Activated naive CD4-positive, alpha-beta T cell treated with anti-CD3 and anti-CD28 coated beads, Interleukin-2, amount 10 ng/mL, durations not matched to agents 7 days and 5 days (primary cell): ENCODE results near the gene EMP1.

Source experiments
- CTCF ChIA-PET: fragments of 350-600 bp; sonication (Branson Sonifier 250); formaldehyde crosslinking; loops from one replicate; lab custom pipeline; 2021; ENCODE audit warnings: antibody characterized with exemption; lab: Charles Lee
- DNase-seq: peaks from one replicate; pipeline ENCODE4 v3.0.0-alpha.2; 2020
- H3K27ac Mint-ChIP-seq: one replicate; pipeline ENCODE4 v1.8.0; 2021; ENCODE audit warnings: mild to moderate bottlenecking, moderate library complexity, mixed read lengths
- H3K27me3 Mint-ChIP-seq: one replicate; pipeline ENCODE4 v1.8.0; 2021; ENCODE audit warnings: mild to moderate bottlenecking, mixed read lengths
- H3K36me3 Mint-ChIP-seq: one replicate; pipeline ENCODE4 v1.8.0; 2021; ENCODE audit warnings: mixed read lengths
- H3K4me1 Mint-ChIP-seq: one replicate; pipeline ENCODE4 v1.8.0; 2021; ENCODE audit warnings: mixed read lengths
- H3K4me3 Mint-ChIP-seq: one replicate; pipeline ENCODE4 v1.8.0; 2021; ENCODE audit warnings: mild to moderate bottlenecking, moderate library complexity, mixed read lengths
- H3K9me3 Mint-ChIP-seq: one replicate; pipeline ENCODE4 v1.8.0; 2021; ENCODE audit warnings: mixed read lengths

EMP1 gene, protein sequence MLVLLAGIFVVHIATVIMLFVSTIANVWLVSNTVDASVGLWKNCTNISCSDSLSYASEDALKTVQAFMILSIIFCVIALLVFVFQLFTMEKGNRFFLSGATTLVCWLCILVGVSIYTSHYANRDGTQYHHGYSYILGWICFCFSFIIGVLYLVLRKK

DNA sequence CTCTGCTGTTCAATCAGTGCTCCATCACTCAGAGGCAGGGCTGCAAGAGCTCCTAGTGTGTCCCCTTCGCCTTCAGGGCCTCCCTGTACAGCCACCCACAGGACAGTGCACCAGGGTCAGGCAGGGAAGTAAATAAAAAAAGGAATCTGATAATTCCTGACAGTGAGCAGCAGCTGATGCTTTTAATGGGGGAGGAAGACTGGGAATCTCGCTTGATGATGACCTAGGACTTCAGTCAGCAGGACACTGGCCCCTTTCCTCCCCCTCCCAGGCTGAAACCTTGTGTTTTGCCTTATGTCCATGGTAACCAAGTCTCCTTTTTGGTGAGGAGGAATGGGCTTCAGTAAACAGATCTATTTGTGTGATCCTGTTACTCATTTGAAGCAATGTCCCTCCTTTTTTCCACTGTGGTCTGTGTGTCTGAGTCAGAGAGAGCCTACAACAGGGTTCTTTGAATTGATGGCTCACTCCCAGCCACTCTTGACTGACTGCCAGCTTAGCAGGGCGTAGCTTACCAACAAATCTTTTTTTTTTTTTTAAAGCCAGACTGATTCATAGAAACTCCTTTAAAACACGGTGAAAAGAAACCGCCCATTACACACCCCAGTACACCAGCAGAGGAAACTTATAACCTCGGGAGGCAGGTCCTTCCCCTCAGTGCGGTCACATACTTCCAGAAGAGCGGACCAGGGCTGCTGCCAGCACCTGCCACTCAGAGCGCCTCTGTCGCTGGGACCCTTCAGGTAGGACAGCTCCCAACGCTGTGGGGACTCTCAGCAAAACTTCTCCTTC is at the start of gene EMP1:
EMP1 (plus strand) TSS at position 597 of the 792 bp plus-strand sequence. CDS start 14,785 bp downstream, outside the sequence.
- H3K9me3 Mint-ChIP-seq, result no peaks in the 10 kb centered on the region
- CTCF ChIA-PET, result interaction anchor here (0.6 to 1.4 kb wide), 5 partner anchors 16 to 100 kb away, joined by 3 to 7 read pairs (median 3); no protein-coding TSS in a partner anchor
- peak within 1 kb of the TSS; percentile 79 for H3K27ac Mint-ChIP-seq
- H3K27me3 Mint-ChIP-seq, result peaks cover 71% of the 10 kb centered on the region
- H3K36me3 Mint-ChIP-seq, result no peaks in the 10 kb centered on the region
- DNase-seq, result peak; percentile 80
- H3K4me1 Mint-ChIP-seq, result peaks cover 70% of the 10 kb centered on the region
- peak within 1 kb of the TSS; percentile 67 for H3K4me3 Mint-ChIP-seq

DNA sequence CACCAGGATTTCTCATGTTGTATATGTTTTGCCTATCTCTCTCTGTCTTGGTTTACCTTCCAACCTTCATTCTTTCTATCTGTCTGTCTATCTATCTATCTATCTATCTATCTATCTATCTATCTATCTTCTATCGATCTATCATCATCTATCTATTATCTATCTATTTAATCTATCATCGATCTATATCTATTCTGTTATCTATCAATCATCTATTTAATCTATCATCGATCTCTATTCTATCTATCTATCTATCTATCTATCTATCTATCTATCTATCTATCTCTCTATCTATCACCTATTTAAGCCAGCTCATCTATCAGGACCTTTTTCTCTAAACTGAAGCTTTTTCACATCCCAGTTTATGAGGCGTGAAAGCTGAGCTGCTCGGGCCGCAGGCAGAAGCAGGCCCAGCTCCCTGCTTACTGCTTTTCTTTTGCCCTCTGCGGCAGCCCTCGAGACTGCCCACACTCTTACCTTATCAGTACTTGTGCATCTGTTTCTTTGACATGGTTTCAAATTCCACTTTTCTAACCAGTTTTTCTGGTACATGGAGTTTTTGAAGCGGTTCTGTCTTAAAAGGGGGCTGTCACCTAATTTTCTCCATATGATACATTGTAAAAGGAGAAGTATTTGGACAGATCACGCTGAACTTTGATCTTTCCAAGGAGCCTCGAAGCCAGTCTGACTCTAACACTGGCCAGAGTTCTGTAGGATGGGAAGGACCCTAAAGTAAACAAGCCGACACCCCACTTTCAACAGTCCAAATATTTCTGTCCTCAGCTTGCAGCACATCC is 48.6 kb upstream of the EMP1 start:
- CTCF ChIA-PET, result no interaction called here
- H3K27me3 Mint-ChIP-seq, result peaks cover 31% of the 10 kb centered on the region
- H3K4me1 Mint-ChIP-seq, result peaks cover 24% of the 10 kb centered on the region
- no peak overlapping the region for H3K27ac Mint-ChIP-seq
- H3K36me3 Mint-ChIP-seq, result peaks cover 2% of the 10 kb centered on the region
- no peak for DNase-seq
- H3K9me3 Mint-ChIP-seq, result peaks cover under 1% of the 10 kb centered on the region
- no peak overlapping the region for H3K4me3 Mint-ChIP-seq

DNA sequence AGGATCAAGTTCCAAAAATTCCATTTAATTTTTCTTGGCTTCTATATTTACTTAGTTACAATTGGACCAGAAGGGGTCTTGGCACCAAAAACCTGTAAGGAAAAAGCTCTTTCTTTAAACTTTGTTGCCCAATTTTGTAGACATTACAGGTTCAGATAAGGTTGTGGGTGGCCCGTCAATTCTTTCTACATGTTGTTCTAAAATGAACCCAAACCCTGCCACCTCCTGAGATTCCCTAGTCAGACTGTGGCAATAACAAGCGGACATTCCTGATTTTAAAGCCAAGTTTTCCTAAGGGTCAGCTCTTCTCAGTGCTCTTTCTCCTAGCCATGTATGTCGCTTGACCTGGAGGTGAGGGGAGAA is 48.1 kb upstream of the EMP1 start:
- H3K4me1 Mint-ChIP-seq, result peaks cover 23% of the 10 kb centered on the region
- H3K27me3 Mint-ChIP-seq, result peaks cover 37% of the 10 kb centered on the region
- CTCF ChIA-PET, result no interaction called here
- H3K27ac Mint-ChIP-seq, result no peak overlapping the region
- H3K9me3 Mint-ChIP-seq, result no peaks in the 10 kb centered on the region
- peaks cover 2% of the 10 kb centered on the region for H3K36me3 Mint-ChIP-seq
- no peak overlapping the region for H3K4me3 Mint-ChIP-seq
- no peak for DNase-seq

DNA sequence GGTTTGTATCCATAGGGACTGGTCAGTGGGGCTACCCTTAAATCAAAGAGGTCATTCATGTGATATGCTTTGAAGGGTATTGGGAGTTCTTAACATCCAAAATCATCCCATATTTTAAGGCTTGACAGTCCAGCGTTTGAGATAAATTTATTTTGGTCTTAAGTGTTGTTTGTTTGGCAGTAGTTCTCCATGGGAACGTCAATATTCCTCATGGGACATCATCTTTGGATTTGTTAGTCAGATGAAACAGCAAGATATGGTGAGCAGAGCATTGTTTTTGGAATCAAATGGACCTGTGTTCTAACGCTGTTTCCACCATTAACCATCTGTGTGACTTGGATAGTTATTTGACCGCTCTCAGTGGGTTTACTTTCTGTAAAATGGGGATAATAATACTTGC is 47.1 kb upstream of the EMP1 start:
- Mint-ChIP-seq H3K4me3 (no peak overlapping the region), H3K9me3 (no peaks in the 10 kb centered on the region), H3K4me1 (peaks cover 18% of the 10 kb centered on the region), H3K27ac (no peak overlapping the region), H3K27me3 (peaks cover 45% of the 10 kb centered on the region), H3K36me3 (peaks cover 2% of the 10 kb centered on the region)
- DNase-seq, result no peak
- CTCF ChIA-PET, result no interaction called here

DNA sequence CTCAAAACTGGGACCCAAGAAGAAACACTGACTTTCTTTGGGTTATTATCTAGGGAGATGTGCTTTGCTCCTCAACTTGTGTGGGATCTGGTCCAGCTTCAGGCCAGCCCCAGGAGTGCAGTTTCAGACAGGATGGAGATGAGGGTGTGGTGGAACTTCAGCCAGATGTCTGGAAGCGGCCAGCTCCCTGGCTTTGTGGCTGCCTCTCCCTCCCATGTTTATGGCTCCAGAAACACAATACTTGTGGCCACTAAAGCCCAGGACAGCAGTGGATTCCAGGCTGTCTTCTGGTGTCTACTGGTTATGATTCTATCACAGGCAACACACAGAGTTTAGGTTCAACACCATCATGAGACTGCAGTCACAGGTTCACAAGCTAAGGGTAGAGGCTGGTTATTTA is 44.2 kb upstream of the EMP1 start:
- no peak for DNase-seq
- CTCF ChIA-PET, result interaction anchor here (0.6 kb wide), 1 partner anchor 53 kb away, joined by 4 read pairs; no protein-coding TSS in a partner anchor
- H3K27me3 Mint-ChIP-seq, result peaks cover 52% of the 10 kb centered on the region
- peaks cover 2% of the 10 kb centered on the region for H3K36me3 Mint-ChIP-seq
- H3K9me3 Mint-ChIP-seq, result no peaks in the 10 kb centered on the region
- no peak overlapping the region for H3K27ac Mint-ChIP-seq
- peaks cover 5% of the 10 kb centered on the region for H3K4me1 Mint-ChIP-seq
- no peak overlapping the region for H3K4me3 Mint-ChIP-seq

DNA sequence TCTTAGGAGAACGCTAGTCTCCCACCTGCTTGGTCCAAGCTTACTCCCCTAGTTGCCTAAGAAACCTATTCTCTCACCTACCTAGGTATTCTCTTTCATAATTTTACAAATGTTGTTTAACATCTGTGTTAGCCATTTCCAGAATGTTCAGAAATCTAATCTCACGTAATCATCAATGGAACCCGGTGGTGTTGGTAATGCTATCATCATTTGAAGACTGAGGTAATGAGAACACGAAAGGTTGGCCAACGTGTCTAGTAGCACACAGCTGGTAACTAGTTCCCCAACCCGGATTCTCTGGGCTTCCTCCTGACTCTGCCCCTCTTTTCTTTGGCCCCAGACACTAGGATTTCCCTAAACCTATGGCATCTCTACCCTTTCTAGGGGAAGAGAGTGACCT is 43.8 kb upstream of the EMP1 start:
- Mint-ChIP-seq H3K4me1 (peaks cover 5% of the 10 kb centered on the region), H3K4me3 (no peak overlapping the region), H3K36me3 (peaks cover 2% of the 10 kb centered on the region), H3K27ac (no peak overlapping the region), H3K27me3 (peaks cover 55% of the 10 kb centered on the region), H3K9me3 (no peaks in the 10 kb centered on the region)
- CTCF ChIA-PET, result no interaction called here
- DNase-seq, result no peak

DNA sequence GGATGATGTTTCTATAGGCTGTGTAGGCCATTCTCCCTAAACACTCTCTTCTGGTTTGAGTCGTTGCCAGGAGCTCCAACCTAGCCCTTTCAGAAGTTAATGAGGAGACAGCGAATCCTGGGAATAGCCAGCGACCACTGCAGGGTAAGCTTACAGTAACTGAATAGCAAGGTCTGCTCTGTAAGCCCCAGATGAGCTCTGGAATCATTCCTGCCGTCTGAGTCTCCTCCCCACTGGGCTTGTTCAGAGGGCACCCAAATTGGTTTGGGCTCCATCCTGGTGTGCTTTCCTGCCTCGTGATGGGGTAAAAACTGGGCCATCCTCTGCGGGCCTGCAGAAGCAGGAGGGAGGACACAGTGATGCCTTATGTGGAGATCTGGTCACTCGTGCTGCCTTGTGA is 43.3 kb upstream of the EMP1 start:
- CTCF ChIA-PET, result no interaction called here
- peaks cover 5% of the 10 kb centered on the region for H3K4me1 Mint-ChIP-seq
- H3K4me3 Mint-ChIP-seq, result no peak overlapping the region
- H3K27ac Mint-ChIP-seq, result no peak overlapping the region
- DNase-seq, result no peak
- no peaks in the 10 kb centered on the region for H3K9me3 Mint-ChIP-seq
- H3K36me3 Mint-ChIP-seq, result peaks cover 2% of the 10 kb centered on the region
- peaks cover 54% of the 10 kb centered on the region for H3K27me3 Mint-ChIP-seq

DNA sequence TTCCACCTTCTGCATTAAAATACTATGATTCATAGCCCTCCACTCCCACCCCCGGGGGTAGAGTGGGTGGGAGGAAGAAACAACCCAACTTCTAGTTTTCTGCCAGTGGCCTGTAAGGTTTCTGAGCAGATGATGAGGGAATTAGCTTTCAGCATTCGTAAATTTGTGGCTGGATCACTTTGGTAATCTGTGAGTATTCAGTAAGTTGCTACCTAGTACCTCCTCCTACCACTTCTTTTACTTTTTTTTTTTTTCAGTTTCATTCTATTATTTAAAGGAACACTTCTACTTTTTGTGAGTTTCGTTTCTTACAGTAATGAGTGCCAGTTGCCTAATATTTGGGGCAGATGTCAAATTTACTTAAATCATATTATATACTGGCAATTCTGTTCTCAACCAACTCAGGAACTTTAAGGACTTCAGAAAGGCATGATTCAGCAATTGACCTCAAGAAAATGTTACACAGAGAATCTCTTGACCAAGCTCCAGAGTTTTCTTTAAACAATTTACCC is 42.4 kb upstream of the EMP1 start:
- H3K27me3 Mint-ChIP-seq, result peaks cover 49% of the 10 kb centered on the region

DNA sequence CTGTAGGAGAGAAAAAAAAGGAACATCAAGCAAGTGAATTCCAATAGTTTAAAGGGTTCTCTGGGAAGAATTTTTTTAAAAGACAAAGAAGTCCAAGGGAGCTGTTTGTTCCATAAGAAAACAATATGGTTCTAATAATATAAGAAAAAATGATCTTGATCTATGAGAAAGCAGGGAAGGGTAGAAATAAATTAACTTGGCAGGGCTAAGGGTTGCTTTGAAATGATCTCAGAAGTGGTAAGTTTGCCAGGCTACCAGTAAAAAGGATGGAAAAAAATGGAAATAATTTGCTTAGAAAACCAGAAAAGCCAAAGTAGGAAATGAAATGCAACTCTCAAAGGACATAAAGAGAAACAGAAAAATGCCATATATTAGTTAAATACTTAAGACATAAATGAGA is 41.7 kb upstream of the EMP1 start:
- H3K36me3 Mint-ChIP-seq, result peaks cover 2% of the 10 kb centered on the region
- CTCF ChIA-PET, result no interaction called here
- H3K27ac Mint-ChIP-seq, result no peak overlapping the region
- H3K4me1 Mint-ChIP-seq, result peaks cover 5% of the 10 kb centered on the region
- H3K27me3 Mint-ChIP-seq, result peaks cover 44% of the 10 kb centered on the region
- no peaks in the 10 kb centered on the region for H3K9me3 Mint-ChIP-seq
- no peak for DNase-seq
- no peak overlapping the region for H3K4me3 Mint-ChIP-seq

More for the DNA sequence above, 42.4 kb upstream of the EMP1 start:
- DNase-seq, result no peak
- H3K4me3 Mint-ChIP-seq, result no peak overlapping the region
- peaks cover 2% of the 10 kb centered on the region for H3K36me3 Mint-ChIP-seq
- no peaks in the 10 kb centered on the region for H3K9me3 Mint-ChIP-seq
- H3K27ac Mint-ChIP-seq, result no peak overlapping the region
- CTCF ChIA-PET, result no interaction called here
- H3K4me1 Mint-ChIP-seq, result peaks cover 5% of the 10 kb centered on the region

DNA sequence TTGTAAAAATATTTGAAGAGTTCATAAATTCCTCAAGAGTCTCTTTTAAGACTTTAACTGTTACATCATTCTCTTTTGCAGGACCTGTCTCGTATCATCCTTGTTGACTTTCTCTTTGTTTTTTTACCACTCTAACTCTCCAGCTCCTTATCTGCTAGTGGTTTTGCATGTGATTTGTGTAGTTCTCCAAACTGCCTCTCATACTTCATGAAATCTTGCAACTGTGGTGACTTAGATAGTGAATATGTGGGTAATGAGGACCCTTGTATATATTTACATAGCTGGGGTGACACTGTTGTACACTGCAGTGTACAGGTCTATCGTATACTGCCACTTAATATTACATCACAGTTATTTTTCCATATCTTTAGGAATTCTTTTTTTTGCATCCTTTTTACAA is 40.2 kb upstream of the EMP1 start:
- peaks cover under 1% of the 10 kb centered on the region for H3K36me3 Mint-ChIP-seq
- H3K4me3 Mint-ChIP-seq, result no peak overlapping the region
- H3K27ac Mint-ChIP-seq, result no peak overlapping the region
- CTCF ChIA-PET, result no interaction called here
- peaks cover 44% of the 10 kb centered on the region for H3K27me3 Mint-ChIP-seq
- no peaks in the 10 kb centered on the region for H3K9me3 Mint-ChIP-seq
- H3K4me1 Mint-ChIP-seq, result peaks cover 5% of the 10 kb centered on the region
- no peak for DNase-seq

DNA sequence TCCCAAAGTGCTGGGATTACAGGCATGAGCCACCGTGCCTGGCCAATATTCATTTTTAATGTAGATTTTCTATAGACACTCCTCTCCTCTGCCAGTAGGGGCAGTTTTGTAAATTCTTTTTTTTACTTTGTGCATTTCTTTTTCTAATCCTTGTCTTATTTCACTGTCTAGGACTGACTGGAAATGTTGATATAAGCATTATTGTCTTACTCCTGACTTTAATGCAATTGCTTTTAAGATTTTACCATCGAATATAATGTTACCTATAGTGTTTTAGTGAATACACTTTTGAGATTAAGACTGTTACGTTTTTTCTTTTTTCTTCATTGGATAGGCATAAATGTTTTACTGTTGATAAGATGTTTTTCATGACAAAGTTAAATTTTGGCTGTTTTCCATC is 35.4 kb upstream of the EMP1 start:
- Mint-ChIP-seq H3K9me3 (no peaks in the 10 kb centered on the region), H3K27ac (no peak overlapping the region), H3K36me3 (no peaks in the 10 kb centered on the region), H3K4me1 (peaks cover 20% of the 10 kb centered on the region), H3K27me3 (peaks cover 16% of the 10 kb centered on the region), H3K4me3 (no peak overlapping the region)
- no peak for DNase-seq
- CTCF ChIA-PET, result no interaction called here

DNA sequence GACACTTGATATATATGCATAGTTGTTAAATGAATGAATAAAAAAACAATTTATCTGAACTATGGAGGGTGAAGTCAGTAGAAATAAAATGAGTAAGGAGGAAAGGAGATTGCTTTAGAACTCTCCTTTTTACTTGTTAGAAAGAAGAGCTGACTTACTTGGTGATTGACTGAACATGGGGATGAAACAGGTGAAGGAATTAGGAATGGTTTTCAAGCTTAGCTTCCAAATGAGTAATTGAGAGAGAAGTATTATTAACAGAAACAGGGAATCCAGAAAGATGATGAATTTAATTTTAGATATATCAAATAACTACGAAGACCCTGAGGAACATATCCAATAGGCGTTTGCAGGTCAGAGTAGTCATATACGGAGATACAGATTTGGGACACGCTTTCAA is 33.6 kb upstream of the EMP1 start:
- CTCF ChIA-PET, result no interaction called here
- Mint-ChIP-seq H3K9me3 (peaks cover 3% of the 10 kb centered on the region), H3K36me3 (peaks cover 3% of the 10 kb centered on the region)

DNA sequence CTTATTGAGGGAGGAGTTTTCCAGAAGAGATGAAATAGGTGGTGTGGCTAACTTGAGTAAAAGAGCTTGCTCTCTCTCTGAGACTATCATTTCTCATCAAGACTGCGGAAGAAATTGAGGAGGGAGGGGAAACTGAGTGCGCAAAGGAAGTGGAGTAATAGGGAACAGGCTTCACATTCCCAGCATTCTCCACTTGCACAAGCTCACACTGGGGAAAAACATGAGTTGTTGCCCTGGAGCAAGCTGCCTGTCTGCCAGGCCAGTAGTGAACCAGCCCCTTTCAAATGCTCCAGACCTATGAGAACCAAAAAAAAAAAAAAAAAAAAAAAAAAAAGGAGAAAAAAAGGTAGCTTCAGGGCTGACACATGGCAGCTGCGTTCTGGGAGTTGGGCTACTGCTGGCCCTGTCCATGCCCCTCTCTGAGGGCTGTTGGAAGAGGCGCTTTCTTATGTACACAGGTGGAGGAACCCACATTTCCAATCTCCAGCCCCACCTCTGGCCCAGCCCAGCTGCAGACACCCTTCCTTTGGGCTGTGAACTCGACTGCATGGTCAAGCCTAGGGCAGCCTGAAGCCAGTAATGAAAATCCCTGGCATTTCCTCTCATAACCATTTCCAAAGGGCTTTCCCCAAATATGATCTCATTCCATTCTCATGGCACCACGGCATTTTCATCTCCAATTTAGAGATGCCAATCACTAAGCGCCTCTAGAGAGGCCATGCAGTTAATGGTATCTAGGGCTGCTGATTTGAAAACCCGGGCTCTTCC is 32.5 kb upstream of the EMP1 start:
- Mint-ChIP-seq H3K4me3 (no peak overlapping the region), H3K36me3 (peaks cover 3% of the 10 kb centered on the region), H3K27me3 (peaks cover 8% of the 10 kb centered on the region), H3K27ac (no peak overlapping the region), H3K4me1 (peaks cover 31% of the 10 kb centered on the region), H3K9me3 (peaks cover 5% of the 10 kb centered on the region)
- CTCF ChIA-PET, result no interaction called here
- no peak for DNase-seq

More for the DNA sequence above, 33.6 kb upstream of the EMP1 start:
- DNase-seq, result no peak
- H3K4me3 Mint-ChIP-seq, result no peak overlapping the region
- no peak overlapping the region for H3K27ac Mint-ChIP-seq
- peaks cover 6% of the 10 kb centered on the region for H3K27me3 Mint-ChIP-seq
- peaks cover 31% of the 10 kb centered on the region for H3K4me1 Mint-ChIP-seq
